Neutrophil (primary cell): ENCODE results near the gene USP16.
"Not testable (repeated sequence)": the region's sequence is repeated elsewhere in the genome, so short reads cannot be mapped to it uniquely, and the experiment has no call there.

Source experiments
- H3K27ac ChIP-seq: fragments of 200-600 bp; sonication (generic); 2 replicates; pipeline ENCODE4 v1.5.1; 2016; ENCODE audit warnings: mild to moderate bottlenecking, moderate library complexity
- H3K27me3 ChIP-seq: fragments of 200-600 bp; sonication (generic); 2 replicates; pipeline ENCODE4 v1.6.0; 2016; ENCODE audit warnings: mild to moderate bottlenecking
- H3K36me3 ChIP-seq: fragments of 200-600 bp; sonication (generic); 2 replicates; pipeline ENCODE4 v1.5.1; 2017
- H3K4me1 ChIP-seq, 2 experiments: fragments of 200-600 bp in 1 of 2; sonication (generic) in 1 of 2; 1 replicate in 1 of 2; 2 replicates in 1 of 2; pipeline versions ENCODE4 v1.5.1 to v1.6.1; 2013 to 2016; ENCODE audit warnings: low read depth in 1 of 2, low read length in 1 of 2, mild to moderate bottlenecking in 1 of 2, moderate library complexity in 1 of 2; ENCODE audit not compliant: control insufficient read depth in 1 of 2, insufficient read depth in 1 of 2
- H3K4me3 ChIP-seq, 2 experiments: fragments of 200-600 bp in 1 of 2; sonication (generic) in 1 of 2; 1 replicate in 1 of 2; 2 replicates in 1 of 2; pipeline ENCODE4 v1.5.1; 2013 to 2016; ENCODE audit warnings: low read depth in 1 of 2, low read length in 1 of 2, mild to moderate bottlenecking in 1 of 2, moderate library complexity in 1 of 2
- H3K9me3 ChIP-seq: fragments of 200-600 bp; sonication (generic); 2 replicates; pipeline ENCODE4 v1.5.1; 2016
- TF ChIP-seq, protein P1 (sequence below): fragments of 200-600 bp; sonication (generic); IDR thresholded peaks from 2 replicates; pipeline ENCODE4 v1.5.1; 2016; ENCODE audit warnings: antibody characterized with exemption

The USP16 gene

DNA sequence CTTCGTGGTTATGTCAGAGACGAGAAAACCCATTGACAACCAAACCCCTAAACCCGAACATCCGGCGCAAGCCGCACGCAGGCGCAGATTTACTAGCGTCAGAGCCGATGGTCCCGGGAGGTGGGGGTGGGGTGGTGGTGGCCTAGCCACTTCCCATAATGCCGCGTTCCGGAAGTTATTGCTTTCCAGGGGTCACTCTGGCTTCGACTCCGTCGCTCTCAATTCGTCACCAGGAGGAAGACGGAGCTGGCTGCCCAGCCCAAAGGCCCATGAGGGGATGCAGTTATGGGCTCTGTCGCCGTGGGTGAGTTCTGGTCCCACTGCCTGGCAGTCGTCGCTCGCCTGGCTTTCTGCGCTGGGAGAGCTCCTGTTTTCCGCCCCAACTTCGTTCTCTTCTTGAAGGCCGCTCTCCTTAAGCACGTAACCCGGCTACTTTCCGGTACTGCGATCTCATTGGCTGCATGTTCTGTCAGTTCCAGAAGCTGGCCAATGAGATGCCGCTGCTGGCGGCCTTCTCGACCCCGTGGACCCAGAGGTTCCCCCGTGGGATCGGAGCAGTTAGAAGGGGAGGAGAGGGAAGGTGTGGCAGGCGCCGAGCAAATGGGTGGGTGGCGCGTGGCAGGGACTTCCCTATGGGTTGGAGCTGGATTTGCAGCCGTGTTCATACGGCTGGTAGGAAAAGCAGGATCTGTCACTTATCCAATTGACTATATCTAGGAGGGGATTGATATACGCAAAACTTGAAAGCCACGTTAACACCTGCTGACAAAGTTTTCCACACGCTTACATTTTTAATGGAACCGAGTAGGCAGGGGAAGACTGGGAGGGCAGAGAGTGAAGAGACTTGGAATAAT, at the start of gene USP16:
Gene USP16 (plus strand): TSS at position 195 of the 854 bp plus-strand sequence. CDS start 3,246 bp downstream, outside the sequence.
- Histone ChIP-seq H3K27ac (peak within 1 kb of the TSS; percentile 97), H3K36me3 (peaks cover 11% of the 10 kb centered on the region), H3K4me3 (peak within 1 kb of the TSS; percentile 78 to 87), H3K27me3 (no peaks in the 10 kb centered on the region), H3K4me1 (peaks cover 14 to 23% of the 10 kb centered on the region in 2 experiments), H3K9me3 (no peaks in the 10 kb centered on the region)
- TF ChIP-seq, protein P1, sequence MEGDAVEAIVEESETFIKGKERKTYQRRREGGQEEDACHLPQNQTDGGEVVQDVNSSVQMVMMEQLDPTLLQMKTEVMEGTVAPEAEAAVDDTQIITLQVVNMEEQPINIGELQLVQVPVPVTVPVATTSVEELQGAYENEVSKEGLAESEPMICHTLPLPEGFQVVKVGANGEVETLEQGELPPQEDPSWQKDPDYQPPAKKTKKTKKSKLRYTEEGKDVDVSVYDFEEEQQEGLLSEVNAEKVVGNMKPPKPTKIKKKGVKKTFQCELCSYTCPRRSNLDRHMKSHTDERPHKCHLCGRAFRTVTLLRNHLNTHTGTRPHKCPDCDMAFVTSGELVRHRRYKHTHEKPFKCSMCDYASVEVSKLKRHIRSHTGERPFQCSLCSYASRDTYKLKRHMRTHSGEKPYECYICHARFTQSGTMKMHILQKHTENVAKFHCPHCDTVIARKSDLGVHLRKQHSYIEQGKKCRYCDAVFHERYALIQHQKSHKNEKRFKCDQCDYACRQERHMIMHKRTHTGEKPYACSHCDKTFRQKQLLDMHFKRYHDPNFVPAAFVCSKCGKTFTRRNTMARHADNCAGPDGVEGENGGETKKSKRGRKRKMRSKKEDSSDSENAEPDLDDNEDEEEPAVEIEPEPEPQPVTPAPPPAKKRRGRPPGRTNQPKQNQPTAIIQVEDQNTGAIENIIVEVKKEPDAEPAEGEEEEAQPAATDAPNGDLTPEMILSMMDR: no peak

DNA sequence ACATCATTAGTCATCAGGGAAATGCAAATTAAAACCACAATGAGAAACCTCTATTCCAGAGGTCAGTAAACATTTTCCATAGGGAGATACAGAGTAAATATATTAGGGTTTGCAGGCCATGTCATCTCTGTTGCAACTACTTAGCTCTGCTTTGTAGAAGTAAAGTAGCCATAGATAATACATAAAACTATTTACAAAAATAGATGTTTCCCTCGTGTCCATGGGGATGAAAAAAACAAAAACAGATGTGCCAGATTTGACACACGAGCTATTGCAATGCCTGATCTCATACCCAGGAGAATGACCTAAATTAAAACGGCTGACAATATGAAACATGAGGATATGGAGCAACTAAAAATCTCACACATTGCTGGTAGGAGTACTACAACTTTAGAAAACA, 49.1 kb upstream of the USP16 start:
- peaks cover 80% of the 10 kb centered on the region for H3K36me3 ChIP-seq
- H3K27ac ChIP-seq: no peak overlapping the region
- TF ChIP-seq, protein P1: no peak

DNA sequence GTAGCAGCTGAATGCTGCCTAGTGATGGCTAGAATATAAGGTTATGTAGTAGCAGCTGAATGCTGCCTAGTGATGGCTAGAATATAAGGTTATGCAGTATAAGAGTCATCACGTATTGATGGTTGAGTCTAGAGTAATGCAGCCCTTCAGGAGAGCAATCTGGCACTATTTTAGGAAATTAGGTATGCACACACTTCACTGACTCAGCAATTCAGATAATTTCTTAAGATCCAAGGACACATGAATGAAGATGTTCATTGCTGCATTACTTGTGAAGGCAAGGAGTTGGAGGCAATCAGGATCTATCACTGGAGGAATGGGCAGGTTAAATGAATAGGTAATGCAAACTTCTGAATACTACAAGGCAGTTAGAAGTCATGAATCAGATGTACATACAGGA, 45.4 kb upstream of the USP16 start:
- H3K4me1 ChIP-seq: no peaks in the 10 kb centered on the region
- no peaks in the 10 kb centered on the region for H3K27me3 ChIP-seq
- TF ChIP-seq, protein P1: no peak
- H3K36me3 ChIP-seq: peaks cover 89% of the 10 kb centered on the region
- H3K27ac ChIP-seq: no peak overlapping the region
- H3K9me3 ChIP-seq: no peaks in the 10 kb centered on the region
- H3K4me3 ChIP-seq: no peak overlapping the region

More for the DNA sequence above, 49.1 kb upstream of the USP16 start:
- Histone ChIP-seq H3K4me1 (no peaks in the 10 kb centered on the region), H3K9me3 (no peaks in the 10 kb centered on the region), H3K27me3 (no peaks in the 10 kb centered on the region), H3K4me3 (no peak overlapping the region)

DNA sequence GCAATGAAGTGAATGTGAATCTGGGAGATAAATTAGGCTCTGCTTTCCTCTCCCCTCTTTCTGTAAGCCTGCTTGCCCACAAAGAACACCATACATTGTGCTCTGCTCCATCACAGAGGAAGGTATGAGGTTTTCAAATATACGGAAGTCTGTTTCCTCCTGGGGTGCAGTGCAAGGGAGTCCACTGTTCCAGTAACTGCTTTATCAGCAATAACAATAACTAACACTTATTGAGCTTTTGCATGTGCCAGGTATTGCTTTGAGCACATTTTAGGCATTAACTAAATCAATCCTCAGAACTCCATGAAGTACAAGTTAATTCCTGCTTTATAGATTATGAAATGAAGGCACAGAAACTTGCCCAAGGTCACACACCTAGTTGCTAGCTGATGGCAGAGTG, 41.8 kb upstream of the USP16 start:
- Histone ChIP-seq H3K4me1 (no peaks in the 10 kb centered on the region), H3K27me3 (no peaks in the 10 kb centered on the region), H3K36me3 (peaks cover 77% of the 10 kb centered on the region), H3K4me3 (no peak overlapping the region), H3K9me3 (no peaks in the 10 kb centered on the region), H3K27ac (no peak overlapping the region)
- TF ChIP-seq, protein P1: no peak

DNA sequence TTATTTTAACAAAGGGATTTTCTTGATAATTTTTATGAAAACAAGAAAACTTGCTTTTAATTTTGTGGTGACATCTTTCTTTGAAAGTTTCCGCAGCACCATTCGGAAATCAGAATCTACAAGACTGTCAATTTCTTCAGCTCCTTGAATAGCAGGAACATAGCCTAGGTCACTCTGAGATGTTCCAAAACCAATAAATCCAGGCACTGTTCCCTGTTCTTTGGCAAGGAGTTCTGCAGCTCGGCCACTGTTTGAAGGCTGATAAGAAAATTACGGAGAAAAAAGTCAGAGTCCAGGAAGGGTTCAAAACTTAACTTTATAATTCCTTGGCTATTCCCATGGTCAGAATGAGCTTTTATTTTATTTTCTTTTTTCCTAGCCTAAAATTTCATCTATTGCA, 37.8 kb upstream of the USP16 start:
- Histone ChIP-seq H3K27me3 (no peaks in the 10 kb centered on the region), H3K27ac (no peak overlapping the region), H3K9me3 (no peaks in the 10 kb centered on the region), H3K36me3 (peaks cover 43% of the 10 kb centered on the region), H3K4me1 (peaks cover 8 to 10% of the 10 kb centered on the region in 2 experiments), H3K4me3 (no peak overlapping the region)
- TF ChIP-seq, protein P1: no peak

DNA sequence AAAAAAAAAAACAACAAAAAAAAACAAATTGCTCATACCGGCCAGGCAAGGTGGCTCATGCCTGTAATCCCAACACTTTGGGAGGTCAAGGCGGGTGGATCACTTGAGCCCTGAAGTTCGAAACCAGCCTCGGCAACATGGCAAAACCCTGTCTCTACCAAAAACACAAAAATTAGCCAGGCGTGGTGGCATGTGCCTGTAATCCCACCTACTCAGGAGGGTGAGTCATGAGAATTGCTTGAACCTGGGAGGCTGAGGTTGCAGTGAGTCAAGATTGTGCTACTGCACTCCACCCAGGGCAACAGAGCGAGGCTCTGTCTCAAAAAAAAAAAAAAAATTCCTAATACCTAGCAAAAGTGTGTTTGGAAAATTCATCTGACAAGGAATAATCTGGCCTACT, 36.3 kb upstream of the USP16 start:
- not testable (repeated sequence) for H3K9me3 ChIP-seq, H3K27ac ChIP-seq, H3K4me3 ChIP-seq, H3K27me3 ChIP-seq
- peaks cover 20% of the 10 kb centered on the region in 2 experiments for H3K4me1 ChIP-seq
- peaks cover 28% of the 10 kb centered on the region for H3K36me3 ChIP-seq
